Breast epithelium (tissue), 3 donors: ENCODE data around the gene SPRN.

Experiments
- CTCF ChIP-seq, 3 donors: fragments of 450-650 bp; IDR thresholded peaks; one replicate each; pipeline ENCODE4 v1.5.1; 2016 to 2017; ENCODE audit warnings: antibody characterized with exemption in 3 of 3, mild to moderate bottlenecking in 3 of 3, moderate library complexity in 3 of 3
- POLR2A ChIP-seq: fragments of 450-650 bp; IDR thresholded peaks from one replicate; pipeline ENCODE4 v1.6.1; 2016; ENCODE audit warnings: antibody characterized with exemption, mild to moderate bottlenecking, moderate library complexity
- POLR2AphosphoS5 ChIP-seq, 3 donors: sonication (generic); formaldehyde crosslinking; IDR thresholded peaks; one replicate each; pipeline ENCODE4 v1.6.1; 2017; ENCODE audit warnings: antibody characterized with exemption in 3 of 3

- no peak for TF ChIP-seq POLR2A
- TF ChIP-seq CTCF (IDR thresholded peaks at IDR 0.05) = no peak
- TF ChIP-seq POLR2AphosphoS5 (IDR thresholded peaks at IDR 0.05) = no peak
Observed at GRCh38 chr10:133420579-133420978, 3.8 kb downstream of the SPRN start.
